CD4-positive, alpha-beta T cell treated with Interferon alpha-2 for 1 hour (primary cell): ENCODE data around the gene UBASH3A.

Experiments
- DNase-seq, 2 donors: peaks; one replicate each; pipeline ENCODE4 v3.0.0-alpha.2; 2020 to 2022

Gene UBASH3A

DNA sequence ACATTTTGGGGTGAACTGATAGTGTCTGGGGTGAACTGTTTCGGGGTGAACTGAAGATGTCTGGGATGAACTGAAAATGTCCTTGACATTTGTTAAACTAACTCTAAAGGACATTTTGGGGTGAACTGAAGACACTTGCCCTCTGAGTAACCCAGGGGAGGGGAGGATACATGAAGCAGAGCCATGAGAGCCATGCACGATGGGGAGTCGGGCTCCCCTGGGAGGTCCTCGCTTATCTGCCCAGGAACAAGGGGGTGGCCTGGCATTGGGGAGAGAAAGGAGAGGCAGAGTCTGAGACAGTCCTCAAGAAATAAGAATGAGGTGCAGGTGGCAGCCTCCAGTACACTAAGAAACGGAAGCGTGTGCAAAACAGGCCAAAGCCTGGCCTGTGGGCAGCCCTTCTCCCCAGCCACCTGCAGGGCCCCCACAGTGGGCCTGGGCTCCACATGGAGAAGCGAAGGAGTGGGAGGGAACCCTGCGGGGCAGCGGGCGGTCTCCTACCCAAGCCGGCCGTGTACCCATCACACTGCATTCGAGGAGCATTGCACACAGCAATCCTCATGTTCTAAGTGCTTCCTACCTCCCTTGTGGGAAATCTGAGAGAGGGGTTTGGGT is 68.1 kb downstream of the UBASH3A start:
- DNase-seq, result no peak

- DNase-seq, result no peak
Measured at GRCh38 chr21:42472521-42472920, 68.8 kb downstream of the UBASH3A start.

GRCh38 chr21:42473498-42474042 is 69.9 kb downstream of the UBASH3A start:
- no peak for DNase-seq

- no peak for DNase-seq
Measured at GRCh38 chr21:42474043-42474831, 70.5 kb downstream of the UBASH3A start.

GRCh38 chr21:42475036-42475435 is 71.3 kb downstream of the UBASH3A start:
- no peak for DNase-seq

DNA sequence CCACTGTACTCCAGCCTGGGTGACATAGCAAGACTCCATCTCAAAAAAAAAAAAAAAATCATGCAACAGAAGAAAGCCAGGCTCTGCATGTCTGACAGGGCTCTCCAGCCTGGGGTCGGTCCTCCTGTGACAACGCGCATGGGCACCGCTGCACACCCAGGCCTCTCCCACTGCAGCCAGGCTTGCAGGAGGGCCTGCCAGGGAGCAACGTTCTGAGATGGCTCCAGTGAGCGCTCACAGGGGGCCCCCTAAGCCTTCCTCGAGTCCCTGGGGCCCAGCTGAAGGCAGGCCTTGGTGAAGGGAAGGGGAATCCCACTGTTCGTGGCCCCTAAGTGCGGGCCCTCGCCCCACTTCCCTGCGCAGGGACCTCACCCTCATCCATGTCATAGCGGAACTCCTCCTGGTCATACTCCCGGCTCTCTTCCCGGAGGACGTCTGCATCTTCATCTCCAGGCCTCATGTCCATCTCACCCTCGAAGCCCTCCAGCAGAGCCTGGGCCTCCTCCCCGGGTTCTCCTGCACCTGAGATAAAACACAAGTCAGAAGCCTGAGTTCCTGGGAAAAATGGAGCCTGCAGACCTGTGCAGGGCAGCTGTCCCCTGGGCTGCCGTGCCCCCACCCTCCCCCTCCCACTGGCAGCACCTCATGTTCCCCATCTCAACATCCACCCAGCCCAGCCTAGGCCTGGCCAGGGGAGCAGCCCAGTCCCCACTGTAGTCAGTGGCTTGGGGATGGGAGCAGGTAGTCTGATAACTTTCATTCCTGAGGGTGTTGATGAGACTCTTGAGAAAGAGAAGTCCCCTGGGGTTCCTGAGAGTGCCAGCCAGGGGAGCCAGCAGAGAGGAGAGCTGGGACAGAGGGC is 72.1 kb downstream of the UBASH3A start:
- no peak for DNase-seq

- no peak for DNase-seq
Measured at GRCh38 chr21:42476388-42477331, 73.0 kb downstream of the UBASH3A start.

GRCh38 chr21:42478504-42478903 is 74.8 kb downstream of the UBASH3A start:
- no peak for DNase-seq

- no peak for DNase-seq
Measured at GRCh38 chr21:42479582-42479981, 75.9 kb downstream of the UBASH3A start.

- DNase-seq, result no peak
Measured at GRCh38 chr21:42480736-42481135, 77.0 kb downstream of the UBASH3A start.

DNA sequence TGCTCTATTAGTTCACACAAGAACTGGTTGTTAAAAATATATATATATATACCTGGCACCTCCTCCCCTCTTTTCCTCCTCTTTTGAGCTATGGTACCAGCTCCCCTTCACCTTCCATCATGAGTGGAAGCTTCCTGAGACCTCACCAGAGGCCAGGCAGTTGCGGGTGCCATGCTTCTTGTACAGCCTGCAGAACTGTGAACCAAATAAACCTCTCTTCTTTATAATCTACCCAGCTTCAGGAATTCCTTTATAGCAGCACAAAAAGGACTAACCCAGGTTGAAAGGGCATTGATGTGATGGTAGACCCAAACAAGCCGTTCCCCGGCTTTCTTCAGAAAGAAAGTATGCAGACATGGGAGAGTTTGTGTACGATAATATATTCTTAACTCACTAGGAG is 77.5 kb downstream of the UBASH3A start:
- no peak for DNase-seq

GRCh38 chr21:42484966-42485365 is 81.3 kb downstream of the UBASH3A start:
- DNase-seq, result no peak

- DNase-seq, result no peak
Measured at GRCh38 chr21:42486072-42486471, 82.4 kb downstream of the UBASH3A start.

DNA sequence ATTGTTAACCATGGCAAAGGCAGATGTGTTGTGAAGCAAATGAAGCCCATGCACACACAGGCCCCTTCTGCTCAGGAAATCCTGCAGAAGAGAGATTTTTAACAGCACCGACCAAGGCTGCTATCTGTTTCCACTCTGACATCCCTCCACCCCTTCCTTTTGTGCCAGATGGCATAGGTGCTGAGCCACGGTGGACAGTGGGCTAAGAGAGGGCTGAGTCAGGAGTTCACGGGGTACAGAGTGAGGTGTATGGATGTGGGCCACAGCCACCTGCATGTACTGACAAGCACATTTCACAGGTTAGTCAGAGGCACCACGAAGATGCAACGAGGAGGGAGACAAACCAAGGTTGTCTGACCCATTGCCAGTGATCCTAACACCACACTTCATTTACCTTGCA is 82.8 kb downstream of the UBASH3A start:
- no peak for DNase-seq

- no peak for DNase-seq
Measured at GRCh38 chr21:42489006-42489563, 85.4 kb downstream of the UBASH3A start.

DNA sequence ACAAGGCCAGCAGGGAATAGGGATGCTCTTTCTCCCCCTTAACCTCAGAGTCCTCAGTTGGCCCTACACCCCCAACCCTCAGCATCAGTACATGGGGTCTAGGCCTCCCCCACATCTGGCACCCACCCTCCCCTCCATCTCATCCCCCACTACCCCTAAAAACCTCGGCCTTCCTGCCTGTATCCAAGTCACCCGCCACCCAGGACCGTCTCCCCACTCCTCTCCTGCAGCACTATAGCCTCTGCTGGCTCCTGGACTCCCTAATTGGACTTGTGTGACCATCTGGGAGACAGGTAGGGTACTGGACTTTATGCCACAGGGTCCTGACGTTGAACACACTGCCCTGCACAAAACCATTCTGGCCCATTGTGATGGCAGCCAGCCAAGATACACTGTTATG is 86.3 kb downstream of the UBASH3A start:
- no peak for DNase-seq

GRCh38 chr21:42490720-42491119 is 87.0 kb downstream of the UBASH3A start:
- DNase-seq, result no peak

DNA sequence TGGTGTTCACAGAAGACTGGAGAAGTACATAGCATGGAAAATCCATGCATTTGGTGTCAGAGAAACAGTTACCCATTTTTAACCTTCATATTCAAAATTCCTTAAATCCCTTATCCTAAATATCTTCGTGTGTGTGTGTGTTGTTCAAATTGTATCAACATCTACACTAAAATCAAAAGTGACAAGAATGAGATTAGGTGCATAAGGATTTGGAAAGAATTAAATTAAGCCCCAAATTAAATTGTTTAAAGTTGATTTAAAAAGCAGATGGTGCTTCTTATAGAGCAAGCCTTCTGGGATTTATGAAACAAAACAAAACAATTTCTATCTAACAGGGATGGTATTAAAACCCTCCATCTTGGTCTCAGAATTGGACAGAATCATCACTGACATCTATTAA is 87.6 kb downstream of the UBASH3A start:
- no peak for DNase-seq

- DNase-seq, result no peak
Measured at GRCh38 chr21:42492201-42492600, 88.5 kb downstream of the UBASH3A start.

- no peak for DNase-seq
Measured at GRCh38 chr21:42493109-42494060, 89.7 kb downstream of the UBASH3A start.

- DNase-seq, result no peak
Measured at GRCh38 chr21:42495027-42495426, 91.3 kb downstream of the UBASH3A start.
